IPS-15b (cell line): ENCODE measurements around the gene TBC1D17.

Experiments used
- H3K27me3 ChIP-seq: one replicate; pipeline ENCODE4 v1.6.1; 2013; ENCODE audit warnings: low read length; ENCODE audit not compliant: control insufficient read depth, insufficient read depth
- H3K36me3 ChIP-seq: one replicate; pipeline ENCODE4 v1.6.1; 2013; ENCODE audit warnings: low read length; ENCODE audit not compliant: control insufficient read depth, insufficient read depth
- H3K4me1 ChIP-seq: one replicate; pipeline ENCODE4 v1.6.1; 2013; ENCODE audit warnings: mild to moderate bottlenecking, low read length; ENCODE audit not compliant: control insufficient read depth, insufficient read depth
- H3K4me3 ChIP-seq: one replicate; pipeline ENCODE4 v1.5.1; 2013; ENCODE audit warnings: low read depth, low read length
- H3K9ac ChIP-seq: one replicate; pipeline ENCODE4 v1.6.1; 2013; ENCODE audit warnings: low read depth, mild to moderate bottlenecking, low read length
- H3K9me3 ChIP-seq: one replicate; pipeline ENCODE4 v1.6.1; 2013; ENCODE audit warnings: mild to moderate bottlenecking, low read length; ENCODE audit not compliant: control insufficient read depth, insufficient read depth

Gene TBC1D17

GRCh38 chr19:49838885-49839588 is 38.5 kb upstream of the TBC1D17 start:
- H3K4me1 ChIP-seq: no peaks in the 10 kb centered on the region
- H3K27me3 ChIP-seq: no peaks in the 10 kb centered on the region
- no peaks in the 10 kb centered on the region for H3K9me3 ChIP-seq
- peaks cover 39% of the 10 kb centered on the region for H3K36me3 ChIP-seq
- H3K4me3 ChIP-seq: no peak overlapping the region
- H3K9ac ChIP-seq: no peak overlapping the region

DNA sequence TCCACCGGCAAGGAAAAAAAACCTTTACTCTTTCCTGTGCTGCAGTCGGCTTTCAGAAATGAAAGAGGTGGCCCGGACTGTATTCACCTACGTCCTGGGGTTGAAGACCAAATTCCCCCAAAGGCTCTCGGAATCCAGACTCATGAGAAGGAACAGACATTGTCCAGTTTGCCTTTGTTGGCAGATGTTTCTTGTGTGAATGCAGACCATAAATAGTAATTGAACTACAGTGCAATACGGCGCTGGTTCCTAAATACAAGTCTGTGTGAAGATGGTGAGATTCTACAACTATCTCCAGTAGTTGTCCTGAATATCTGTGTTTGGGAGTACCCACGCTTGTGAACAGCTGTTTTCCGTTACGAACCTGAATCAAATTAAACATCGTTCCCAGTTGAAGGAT is 37.8 kb upstream of the TBC1D17 start:
- H3K4me3 ChIP-seq: no peak overlapping the region
- peaks cover 33% of the 10 kb centered on the region for H3K36me3 ChIP-seq
- H3K9me3 ChIP-seq: no peaks in the 10 kb centered on the region
- no peak overlapping the region for H3K9ac ChIP-seq
- H3K27me3 ChIP-seq: no peaks in the 10 kb centered on the region
- H3K4me1 ChIP-seq: no peaks in the 10 kb centered on the region

DNA sequence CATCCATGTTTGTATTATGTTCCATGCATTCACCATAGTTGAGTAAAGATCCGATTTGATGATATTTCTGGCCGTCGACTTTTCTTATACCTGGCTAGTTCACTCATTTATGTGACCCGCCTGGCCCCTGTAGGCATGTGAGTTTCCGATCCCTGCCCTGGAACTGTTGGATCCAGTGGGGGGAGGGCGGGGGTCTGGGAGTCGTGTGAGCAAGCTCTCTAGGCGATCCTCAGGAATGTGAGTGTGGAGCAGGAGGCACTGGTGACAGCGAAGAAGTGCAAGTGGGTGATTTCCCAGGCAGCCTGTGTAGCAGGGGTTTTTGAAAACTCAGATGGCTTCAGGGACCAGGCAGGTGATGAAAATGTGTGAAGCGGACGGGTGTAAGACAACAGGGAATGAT is 37.2 kb upstream of the TBC1D17 start:
- no peak overlapping the region for H3K4me3 ChIP-seq
- H3K36me3 ChIP-seq: peaks cover 27% of the 10 kb centered on the region
- no peaks in the 10 kb centered on the region for H3K27me3 ChIP-seq
- H3K9ac ChIP-seq: no peak overlapping the region
- no peaks in the 10 kb centered on the region for H3K9me3 ChIP-seq
- no peaks in the 10 kb centered on the region for H3K4me1 ChIP-seq

DNA sequence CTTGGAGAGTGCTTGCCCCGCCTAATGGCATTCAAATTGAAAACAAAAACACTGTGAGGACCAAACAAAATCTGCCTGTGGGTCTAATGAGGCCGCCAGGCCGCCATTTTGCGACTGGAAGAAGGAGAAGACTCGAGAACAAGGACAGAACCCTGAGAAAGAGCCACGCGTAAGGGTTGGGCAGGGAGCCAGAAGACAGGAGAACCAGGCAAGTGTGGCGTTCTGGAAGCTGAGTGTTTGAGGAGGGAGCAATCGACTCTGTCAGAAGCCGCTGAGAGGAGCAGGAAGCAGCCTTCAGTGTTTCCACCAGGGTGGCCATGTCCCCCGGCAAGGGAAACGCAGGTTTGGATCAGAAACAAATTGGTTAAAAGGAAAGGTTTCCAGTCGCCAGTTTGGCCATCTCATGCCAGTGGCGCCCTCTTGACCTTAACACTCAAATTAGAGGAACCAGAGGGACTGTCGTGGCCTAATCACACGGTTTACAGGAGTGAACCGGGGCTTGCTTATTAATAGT is 36.7 kb upstream of the TBC1D17 start:
- Histone ChIP-seq H3K27me3 (no peaks in the 10 kb centered on the region), H3K4me3 (no peak overlapping the region), H3K36me3 (peaks cover 24% of the 10 kb centered on the region), H3K9me3 (no peaks in the 10 kb centered on the region), H3K9ac (no peak overlapping the region), H3K4me1 (no peaks in the 10 kb centered on the region)

- Histone ChIP-seq H3K27me3 (no peaks in the 10 kb centered on the region), H3K4me1 (no peaks in the 10 kb centered on the region), H3K9ac (no peak overlapping the region), H3K4me3 (no peak overlapping the region), H3K9me3 (no peaks in the 10 kb centered on the region), H3K36me3 (peaks cover 3% of the 10 kb centered on the region)
These were observed 34.2 kb upstream of the TBC1D17 start for GRCh38 chr19:49843265-49843664.

GRCh38 chr19:49844138-49845095 is 33.1 kb upstream of the TBC1D17 start:
- H3K9me3 ChIP-seq: no peaks in the 10 kb centered on the region
- no peak overlapping the region for H3K9ac ChIP-seq
- H3K36me3 ChIP-seq: no peaks in the 10 kb centered on the region
- H3K27me3 ChIP-seq: no peaks in the 10 kb centered on the region
- H3K4me1 ChIP-seq: no peaks in the 10 kb centered on the region
- no peak overlapping the region for H3K4me3 ChIP-seq

GRCh38 chr19:49845414-49845813 is 32.1 kb upstream of the TBC1D17 start:
- no peaks in the 10 kb centered on the region for H3K27me3 ChIP-seq
- no peaks in the 10 kb centered on the region for H3K9me3 ChIP-seq
- H3K36me3 ChIP-seq: no peaks in the 10 kb centered on the region
- no peaks in the 10 kb centered on the region for H3K4me1 ChIP-seq
- no peak overlapping the region for H3K9ac ChIP-seq
- no peak overlapping the region for H3K4me3 ChIP-seq

DNA sequence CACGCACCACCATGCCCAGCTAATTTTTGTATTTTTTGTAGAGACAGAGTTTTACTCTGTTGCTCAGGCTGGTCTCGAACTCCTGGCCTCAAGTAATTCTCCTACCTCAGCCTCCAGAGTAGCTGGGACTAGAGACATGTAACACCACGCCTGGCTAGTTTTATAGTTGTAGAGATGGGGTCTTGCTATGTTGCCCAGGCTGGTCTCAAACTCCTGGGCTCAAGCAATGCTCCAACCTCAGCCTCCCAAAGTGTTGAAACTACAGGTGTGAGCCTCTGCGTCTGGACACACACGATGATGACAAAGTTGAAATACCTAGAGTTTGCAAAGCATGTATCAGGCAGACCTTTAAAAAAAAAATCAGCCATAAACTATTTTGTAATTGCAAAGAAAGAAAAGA is 31.1 kb upstream of the TBC1D17 start:
- Histone ChIP-seq H3K4me1 (no peaks in the 10 kb centered on the region), H3K27me3 (no peaks in the 10 kb centered on the region), H3K36me3 (no peaks in the 10 kb centered on the region), H3K4me3 (no peak overlapping the region), H3K9ac (no peak overlapping the region), H3K9me3 (no peaks in the 10 kb centered on the region)

DNA sequence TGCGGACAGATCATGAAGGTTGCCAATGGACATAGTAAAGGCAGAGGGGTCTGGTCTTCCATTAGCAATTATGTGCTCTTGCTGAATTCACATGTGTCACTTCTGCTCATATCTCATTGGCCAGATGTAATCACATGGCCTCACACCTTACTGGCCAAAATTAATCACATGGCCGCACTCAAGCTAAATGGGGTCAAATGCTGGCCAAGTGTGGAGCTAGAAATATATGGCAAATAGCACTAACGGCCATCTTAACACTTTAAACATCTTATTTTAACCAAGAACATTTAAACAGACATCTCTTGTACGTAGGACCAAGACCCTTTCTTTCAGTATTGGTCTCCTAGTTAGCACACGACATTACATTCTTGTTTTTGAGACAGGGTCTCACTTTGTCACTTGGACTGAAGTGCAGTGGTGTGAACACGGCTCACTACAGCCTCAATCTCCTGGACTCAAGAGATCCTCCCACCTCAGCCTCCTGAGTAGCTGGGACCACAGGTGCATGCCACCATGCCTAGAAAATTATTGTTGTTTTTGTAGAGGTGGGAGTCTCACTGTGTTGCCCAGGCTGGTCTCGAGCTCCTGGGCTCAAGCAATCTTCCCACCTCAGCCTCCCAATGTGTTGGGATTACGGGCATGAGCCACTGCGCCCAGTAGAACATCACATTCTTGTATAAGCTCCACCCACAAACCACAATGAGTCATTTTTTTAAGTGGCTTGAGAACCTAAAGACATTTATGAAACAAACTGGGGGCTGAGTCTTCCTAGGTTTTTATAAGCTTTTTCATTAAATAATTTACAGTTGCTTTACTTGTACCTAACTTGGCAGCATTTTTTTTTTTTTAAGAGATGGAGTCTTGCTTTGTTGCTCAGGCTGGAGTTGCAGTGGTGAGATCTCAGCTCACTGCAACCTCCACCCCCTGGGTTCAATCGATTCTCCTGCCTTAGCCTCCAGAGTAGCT is 29.5 kb upstream of the TBC1D17 start:
- H3K9ac ChIP-seq: no peak overlapping the region
- H3K9me3 ChIP-seq: no peaks in the 10 kb centered on the region
- no peak overlapping the region for H3K4me3 ChIP-seq
- H3K36me3 ChIP-seq: no peaks in the 10 kb centered on the region
- no peaks in the 10 kb centered on the region for H3K27me3 ChIP-seq
- H3K4me1 ChIP-seq: peaks cover 5% of the 10 kb centered on the region

DNA sequence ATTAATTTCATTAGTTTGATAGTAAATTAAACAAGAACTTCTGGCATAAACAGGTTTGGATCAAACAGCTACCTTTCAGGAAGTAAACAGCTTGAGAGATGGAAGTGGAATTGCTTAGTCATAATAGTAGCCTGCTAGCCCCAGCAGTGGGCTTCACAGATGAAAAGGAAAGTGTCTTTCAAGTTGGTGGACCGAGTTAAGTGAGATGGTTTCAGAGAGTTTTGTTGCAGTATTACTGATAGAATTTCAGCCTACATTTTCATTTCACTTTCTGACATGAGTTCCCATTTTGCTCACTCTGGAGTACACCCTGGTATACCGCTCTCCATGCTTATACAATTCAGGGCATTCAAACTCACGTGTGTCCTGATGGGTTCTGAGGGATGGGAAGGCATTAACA is 28.6 kb upstream of the TBC1D17 start:
- Histone ChIP-seq H3K36me3 (no peaks in the 10 kb centered on the region), H3K27me3 (no peaks in the 10 kb centered on the region), H3K9ac (no peak overlapping the region), H3K9me3 (no peaks in the 10 kb centered on the region), H3K4me1 (peaks cover 6% of the 10 kb centered on the region), H3K4me3 (no peak overlapping the region)
